ENCODE results near the gene OR6V1.
A peak's percentile ranks its signal among the peaks of the same experiment; 100 is the strongest.

OR6V1 gene

GRCh38 chr7:143052041-143052440 lies at the start of gene OR6V1:
OR6V1 (plus strand) TSS chr7:143052341; CDS start chr7:143052341, 0 bp downstream.
- DNase-seq (ENCODE audit: low read depth in 2 of 2) = no peak

- DNase-seq (ENCODE audit: low read depth in 2 of 2) = no peak
Observed at GRCh38 chr7:143002898-143003297, 49.2 kb upstream of the OR6V1 start.

GRCh38 chr7:143003393-143004051 lies 48.6 kb upstream of the OR6V1 start:
- peak in 1 of 2 donors; percentile 8 for DNase-seq (ENCODE audit: low read depth in 2 of 2)

GRCh38 chr7:143005632-143006260 lies 46.4 kb upstream of the OR6V1 start:
- DNase-seq (ENCODE audit: low read depth in 2 of 2) = no peak

GRCh38 chr7:143008007-143008901 lies 43.9 kb upstream of the OR6V1 start:
- DNase-seq (ENCODE audit: low read depth in 2 of 2) = peak; percentile 62 to 66

- no peak for DNase-seq (ENCODE audit: low read depth in 2 of 2)
Observed at GRCh38 chr7:143012001-143012400, 40.1 kb upstream of the OR6V1 start.

- DNase-seq (ENCODE audit: low read depth in 2 of 2) = no peak
Observed at GRCh38 chr7:143012409-143012808, 39.7 kb upstream of the OR6V1 start.

- DNase-seq (ENCODE audit: low read depth in 2 of 2) = no peak
Observed at GRCh38 chr7:143013473-143013872, 38.7 kb upstream of the OR6V1 start.

GRCh38 chr7:143013893-143014292 lies 38.2 kb upstream of the OR6V1 start:
- DNase-seq (ENCODE audit: low read depth in 2 of 2) = no peak

- DNase-seq (ENCODE audit: low read depth in 2 of 2) = no peak
Observed at GRCh38 chr7:143015084-143015483, 37.1 kb upstream of the OR6V1 start.

GRCh38 chr7:143015926-143016490 lies 36.1 kb upstream of the OR6V1 start:
- no peak for DNase-seq (ENCODE audit: low read depth in 2 of 2)

- no peak for DNase-seq (ENCODE audit: low read depth in 2 of 2)
Observed at GRCh38 chr7:143016996-143017395, 35.1 kb upstream of the OR6V1 start.

- no peak for DNase-seq (ENCODE audit: low read depth in 2 of 2)
Observed at GRCh38 chr7:143018931-143019330, 33.2 kb upstream of the OR6V1 start.

- no peak for DNase-seq (ENCODE audit: low read depth in 2 of 2)
Observed at GRCh38 chr7:143023047-143023446, 29.1 kb upstream of the OR6V1 start.

GRCh38 chr7:143025371-143025770 lies 26.8 kb upstream of the OR6V1 start:
- no peak for DNase-seq (ENCODE audit: low read depth in 2 of 2)

GRCh38 chr7:143027032-143027431 lies 25.1 kb upstream of the OR6V1 start, which contains the start of gene OR9A2:
OR9A2 (minus strand) TSS chr7:143027132; CDS start chr7:143027132, 0 bp downstream.
- DNase-seq (ENCODE audit: low read depth in 2 of 2) = no peak

- DNase-seq (ENCODE audit: low read depth in 2 of 2) = no peak
Observed at GRCh38 chr7:143027683-143028082, 24.5 kb upstream of the OR6V1 start.

GRCh38 chr7:143038635-143039034 lies 13.5 kb upstream of the OR6V1 start:
- DNase-seq (ENCODE audit: low read depth in 2 of 2) = no peak

- DNase-seq (ENCODE audit: low read depth in 2 of 2) = no peak
Observed at GRCh38 chr7:143040209-143040715, 11.9 kb upstream of the OR6V1 start.

GRCh38 chr7:143041346-143041745 lies 10.8 kb upstream of the OR6V1 start:
- DNase-seq (ENCODE audit: low read depth in 2 of 2) = no peak

- no peak for DNase-seq (ENCODE audit: low read depth in 2 of 2)
Observed at GRCh38 chr7:143042159-143042789, 9.9 kb upstream of the OR6V1 start.
